D721Med (cell line): Measurements from ENCODE around the gene DPH7.
"Not testable (repeated sequence)": the region's sequence is repeated elsewhere in the genome, so short reads cannot be mapped to it uniquely, and the experiment has no call there.

ENCODE experiments used
- DNase-seq: peaks from one replicate; pipeline ENCODE4 v3.0.0; 2011; ENCODE audit warnings: low spot score; ENCODE audit not compliant: insufficient read length
- FAIRE-seq: peaks from 2 replicates; lab custom pipeline; 2011; peaks lifted over from hg19 to GRCh38; lab: Jason Lieb, UNC
- TF ChIP-seq, protein P1 (sequence below): IDR thresholded peaks from 2 replicates; pipeline ENCODE4 v1.5.1; 2012; ENCODE audit warnings: mild to moderate bottlenecking, control low read depth; ENCODE audit not compliant: insufficient read depth; ENCODE audit errors: missing control alignments

DPH7 gene

DNA sequence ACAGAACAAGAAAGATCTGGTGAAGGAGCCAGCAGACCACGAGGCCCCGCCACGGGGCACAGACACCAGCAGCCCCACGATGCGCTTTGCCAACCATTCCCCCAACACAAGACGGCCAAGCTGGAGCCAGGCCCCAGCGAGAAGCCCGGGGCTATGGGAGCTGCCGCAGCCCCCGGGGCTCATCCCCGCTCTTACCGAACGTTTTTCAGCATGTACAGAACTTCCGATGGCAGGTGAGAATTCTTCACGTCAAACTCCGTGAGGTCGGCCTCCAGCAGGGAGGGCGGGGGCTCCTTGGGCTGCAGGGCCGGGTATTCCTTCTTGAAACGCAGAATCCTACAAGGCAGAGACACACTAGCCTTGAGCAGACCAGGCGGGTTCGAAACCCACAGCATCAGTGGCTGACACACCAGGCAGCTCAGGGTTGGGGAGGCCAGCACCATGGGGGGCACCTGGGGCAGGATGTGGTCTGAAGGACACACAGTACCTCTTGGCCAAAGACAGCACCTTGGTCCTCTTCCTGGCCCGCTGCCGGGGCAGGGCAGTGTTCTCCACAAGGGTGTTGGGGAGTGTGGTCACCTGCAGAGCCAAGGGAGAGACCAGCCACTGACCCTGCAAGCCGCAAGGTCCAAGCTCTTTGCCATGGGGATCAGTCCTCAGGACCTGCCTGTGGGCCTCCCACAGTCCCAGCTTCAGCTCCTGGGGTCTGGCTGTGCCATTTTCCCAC is 35.3 kb downstream of the DPH7 start:
- TF ChIP-seq, protein P1, sequence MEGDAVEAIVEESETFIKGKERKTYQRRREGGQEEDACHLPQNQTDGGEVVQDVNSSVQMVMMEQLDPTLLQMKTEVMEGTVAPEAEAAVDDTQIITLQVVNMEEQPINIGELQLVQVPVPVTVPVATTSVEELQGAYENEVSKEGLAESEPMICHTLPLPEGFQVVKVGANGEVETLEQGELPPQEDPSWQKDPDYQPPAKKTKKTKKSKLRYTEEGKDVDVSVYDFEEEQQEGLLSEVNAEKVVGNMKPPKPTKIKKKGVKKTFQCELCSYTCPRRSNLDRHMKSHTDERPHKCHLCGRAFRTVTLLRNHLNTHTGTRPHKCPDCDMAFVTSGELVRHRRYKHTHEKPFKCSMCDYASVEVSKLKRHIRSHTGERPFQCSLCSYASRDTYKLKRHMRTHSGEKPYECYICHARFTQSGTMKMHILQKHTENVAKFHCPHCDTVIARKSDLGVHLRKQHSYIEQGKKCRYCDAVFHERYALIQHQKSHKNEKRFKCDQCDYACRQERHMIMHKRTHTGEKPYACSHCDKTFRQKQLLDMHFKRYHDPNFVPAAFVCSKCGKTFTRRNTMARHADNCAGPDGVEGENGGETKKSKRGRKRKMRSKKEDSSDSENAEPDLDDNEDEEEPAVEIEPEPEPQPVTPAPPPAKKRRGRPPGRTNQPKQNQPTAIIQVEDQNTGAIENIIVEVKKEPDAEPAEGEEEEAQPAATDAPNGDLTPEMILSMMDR, result no peak
- DNase-seq (no peak), FAIRE-seq (no peak)

DNA sequence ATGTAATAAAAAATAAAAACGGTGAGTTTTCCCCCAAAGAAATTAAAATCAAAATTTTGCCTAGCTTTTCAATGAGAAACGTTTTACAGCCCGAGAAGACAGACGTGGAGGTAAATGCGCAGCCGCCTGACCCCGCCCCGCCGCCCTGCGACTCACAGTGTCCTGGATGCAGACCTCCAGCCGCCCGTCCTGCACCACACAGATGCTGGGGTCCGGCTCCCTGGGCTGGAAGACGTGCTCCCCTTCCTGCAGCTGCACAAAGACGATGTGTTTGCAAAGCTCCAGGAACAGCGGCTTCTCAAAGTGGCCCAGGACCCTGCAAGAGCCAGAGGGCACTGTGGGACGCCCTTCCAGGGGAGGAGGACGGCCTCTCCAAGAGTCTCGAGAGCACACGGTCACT is 36.2 kb downstream of the DPH7 start:
- no peak for FAIRE-seq
- TF ChIP-seq, protein P1, result no peak
- no peak for DNase-seq

DNA sequence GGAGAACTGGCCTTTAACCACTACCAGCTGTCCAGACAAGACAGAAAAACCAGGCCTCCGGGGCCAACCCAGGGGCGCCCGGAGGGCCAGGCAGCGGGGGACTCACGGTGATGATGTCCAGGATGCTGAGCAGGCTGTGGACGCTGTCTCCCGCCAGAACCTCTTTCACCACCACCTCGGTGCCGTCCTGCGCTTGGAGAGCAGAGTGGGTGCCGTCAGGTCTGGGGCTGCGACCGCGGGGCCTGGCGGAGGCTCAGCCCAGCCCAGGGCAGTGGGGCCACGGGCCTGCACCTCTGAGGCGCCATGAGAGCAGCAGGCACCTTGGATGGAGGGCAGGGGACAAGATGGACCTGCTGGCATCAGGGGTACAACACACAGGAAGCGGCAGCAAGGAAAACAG is 38.2 kb downstream of the DPH7 start:
- TF ChIP-seq, protein P1, result no peak
- FAIRE-seq (no peak), DNase-seq (no peak)

DNA sequence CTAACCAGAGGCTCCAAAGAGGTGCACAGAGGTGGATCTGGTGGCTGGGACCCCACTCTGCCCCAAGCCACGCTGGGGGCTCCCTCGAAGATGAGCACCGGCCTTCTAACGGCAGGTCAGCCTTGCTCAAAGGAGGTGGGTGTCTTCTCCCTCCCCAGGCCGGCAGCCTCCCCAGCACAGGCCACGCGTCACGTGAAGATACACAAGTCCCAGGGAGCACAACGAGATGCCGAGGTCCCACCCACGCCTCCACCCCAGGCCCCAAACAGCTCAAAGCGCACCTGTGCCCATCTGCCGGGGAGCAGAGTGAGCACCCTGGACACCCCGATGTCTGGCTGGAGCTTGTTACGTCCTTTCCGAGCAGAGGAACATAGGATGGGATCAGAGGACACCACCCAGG is 40.7 kb downstream of the DPH7 start:
- no peak for FAIRE-seq
- DNase-seq, result no peak
- TF ChIP-seq, protein P1, result no peak

GRCh38 chr9:137536594-137537131 is 42.1 kb downstream of the DPH7 start:
- DNase-seq, FAIRE-seq: not testable (repeated sequence)

- TF ChIP-seq, protein P1, result no peak
- DNase-seq, result no peak
- no peak for FAIRE-seq
These were observed 43.7 kb downstream of the DPH7 start for GRCh38 chr9:137535120-137535428.

DNA sequence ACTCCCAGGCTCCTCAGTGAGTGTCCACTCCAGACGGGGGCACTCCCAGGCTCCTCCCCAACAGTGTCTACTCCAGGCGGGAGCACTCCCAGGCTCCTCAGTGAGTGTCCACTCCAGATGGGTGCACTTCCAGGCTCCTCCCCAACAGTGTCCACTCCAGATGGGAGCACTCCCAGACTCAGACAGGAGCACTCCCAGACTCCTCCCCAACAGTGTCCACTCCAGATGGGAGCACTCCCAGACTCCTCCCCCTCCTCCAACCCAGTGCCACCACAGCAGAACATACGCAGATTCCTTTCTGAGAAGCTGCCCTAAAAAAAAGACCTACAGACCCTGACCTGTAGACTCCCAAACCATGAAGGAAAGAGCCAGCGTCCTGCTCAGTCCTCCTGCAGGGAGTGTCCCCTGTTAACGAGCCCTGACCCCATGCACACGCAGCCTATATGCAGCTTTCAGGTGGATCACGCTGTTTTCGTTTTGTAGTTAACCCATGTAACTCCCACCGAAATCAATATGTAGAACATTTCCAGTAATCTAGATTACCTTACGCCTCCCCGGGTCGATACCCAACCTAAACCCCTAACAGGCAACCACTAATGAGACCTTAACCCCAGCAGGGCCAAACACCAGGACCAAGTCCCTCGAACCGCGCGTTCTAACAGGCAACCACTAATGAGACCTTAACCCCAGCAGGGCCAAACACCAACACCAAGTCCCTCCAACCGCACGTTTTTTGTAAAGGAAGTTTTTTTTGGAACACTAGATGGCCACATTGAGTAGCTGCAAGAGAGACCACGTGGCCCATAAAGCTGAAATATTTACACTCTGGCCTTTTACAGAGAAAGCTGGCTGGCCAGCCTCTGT is 44.2 kb downstream of the DPH7 start:
- TF ChIP-seq, protein P1, result peak; percentile 54
- no peak for DNase-seq
- FAIRE-seq, result no peak

GRCh38 chr9:137532891-137533468 is 45.7 kb downstream of the DPH7 start:
- FAIRE-seq, DNase-seq: not testable (repeated sequence)
